Measurements from ENCODE around the gene ERC2.

GRCh38 chr3:56069766-56070165 lies 398.5 kb downstream of the ERC2 start:
- TF ChIP-seq CTCF (IDR thresholded peaks at IDR 0.05) (no peak), POLR2AphosphoS5 (IDR thresholded peaks at IDR 0.05) (no peak), POLR2A (IDR thresholded peaks at IDR 0.05) (no peak)

Data from upper lobe of left lung (tissue), 4 donors.